Measurements from ENCODE around the gene RPL9.
"Not testable (repeated sequence)": the region's sequence is repeated elsewhere in the genome, so short reads cannot be mapped to it uniquely, and the experiment has no call there.

The RPL9 gene

GRCh38 chr4:39458505-39459300 lies at the start of gene RPL9, which contains the start of gene LIAS:
Gene RPL9 (minus strand): TSS chr4:39458922. CDS start chr4:39458439, 483 bp downstream.
Gene LIAS (plus strand): TSS chr4:39459056. CDS start chr4:39459118, 62 bp downstream.
- DNase-seq (ENCODE audit: low read depth in 3 of 3) = peak; percentile 81 to 92 (median 86)

GRCh38 chr4:39505581-39505980 lies 46.9 kb upstream of the RPL9 start:
- DNase-seq (ENCODE audit: low read depth in 3 of 3) = no peak

DNA sequence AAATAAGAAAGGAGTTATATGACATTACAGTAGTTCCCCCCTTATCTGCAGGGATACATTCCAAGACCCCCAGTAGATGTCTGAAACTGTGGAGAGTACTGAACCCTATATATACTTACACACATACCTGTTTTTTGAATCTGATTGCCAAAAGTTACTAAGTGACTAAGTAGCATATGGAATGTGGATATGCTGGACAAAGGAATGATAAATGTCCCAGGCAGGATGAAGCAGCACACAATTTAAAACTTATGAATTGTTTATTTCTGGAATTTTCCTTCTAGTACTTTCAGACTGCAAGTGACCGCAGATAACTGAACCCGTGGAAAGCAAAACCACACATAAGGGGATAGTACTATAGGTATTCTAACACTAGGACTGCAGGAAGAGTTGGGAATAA lies 45.8 kb upstream of the RPL9 start:
- DNase-seq (ENCODE audit: low read depth in 3 of 3) = no peak

GRCh38 chr4:39502664-39503035 lies 43.9 kb upstream of the RPL9 start:
- DNase-seq (ENCODE audit: low read depth in 3 of 3) = not testable (repeated sequence)

GRCh38 chr4:39502019-39502663 lies 43.4 kb upstream of the RPL9 start:
- DNase-seq (ENCODE audit: low read depth in 3 of 3) = no peak

- DNase-seq (ENCODE audit: low read depth in 3 of 3) = no peak
These were observed 40.0 kb upstream of the RPL9 start for GRCh38 chr4:39498727-39499020.

DNA sequence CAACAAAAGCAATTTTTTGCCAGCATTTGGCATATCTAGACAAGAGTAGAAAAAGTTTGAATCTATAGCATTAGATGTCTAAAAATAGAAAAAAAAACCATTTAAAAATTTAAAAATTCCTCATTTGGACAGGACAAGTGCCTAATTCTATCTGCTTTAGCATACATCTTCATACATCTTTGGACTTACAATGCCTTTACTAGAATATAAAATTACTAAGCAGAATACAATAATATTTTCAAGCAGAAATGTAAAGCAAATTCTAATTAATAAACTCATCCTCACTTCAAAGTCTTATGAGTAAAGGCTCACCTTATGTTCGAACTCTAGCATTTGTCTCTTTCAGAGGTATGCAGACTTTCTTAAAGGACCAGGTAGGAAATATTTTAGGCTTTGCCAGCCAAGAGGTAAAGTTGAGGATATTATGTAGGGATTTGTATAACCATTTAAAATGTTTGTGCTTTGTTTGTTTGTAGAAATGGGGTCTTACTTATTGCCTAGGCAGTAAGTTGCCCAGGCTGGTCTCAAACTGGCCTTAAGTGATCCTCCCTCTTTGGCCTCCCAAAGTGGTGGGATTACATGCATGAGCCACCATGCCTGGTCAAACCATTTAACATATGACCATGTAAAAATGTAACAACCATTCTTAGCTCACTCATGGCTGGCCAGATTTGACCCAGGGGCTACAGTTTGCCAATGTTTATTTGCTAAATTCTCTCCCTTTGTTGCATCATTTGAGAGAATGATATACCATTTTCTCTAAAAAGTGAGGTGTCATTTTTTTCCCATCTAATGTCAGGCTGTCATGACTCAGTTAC lies 39.4 kb upstream of the RPL9 start:
- no peak for DNase-seq (ENCODE audit: low read depth in 3 of 3)

DNA sequence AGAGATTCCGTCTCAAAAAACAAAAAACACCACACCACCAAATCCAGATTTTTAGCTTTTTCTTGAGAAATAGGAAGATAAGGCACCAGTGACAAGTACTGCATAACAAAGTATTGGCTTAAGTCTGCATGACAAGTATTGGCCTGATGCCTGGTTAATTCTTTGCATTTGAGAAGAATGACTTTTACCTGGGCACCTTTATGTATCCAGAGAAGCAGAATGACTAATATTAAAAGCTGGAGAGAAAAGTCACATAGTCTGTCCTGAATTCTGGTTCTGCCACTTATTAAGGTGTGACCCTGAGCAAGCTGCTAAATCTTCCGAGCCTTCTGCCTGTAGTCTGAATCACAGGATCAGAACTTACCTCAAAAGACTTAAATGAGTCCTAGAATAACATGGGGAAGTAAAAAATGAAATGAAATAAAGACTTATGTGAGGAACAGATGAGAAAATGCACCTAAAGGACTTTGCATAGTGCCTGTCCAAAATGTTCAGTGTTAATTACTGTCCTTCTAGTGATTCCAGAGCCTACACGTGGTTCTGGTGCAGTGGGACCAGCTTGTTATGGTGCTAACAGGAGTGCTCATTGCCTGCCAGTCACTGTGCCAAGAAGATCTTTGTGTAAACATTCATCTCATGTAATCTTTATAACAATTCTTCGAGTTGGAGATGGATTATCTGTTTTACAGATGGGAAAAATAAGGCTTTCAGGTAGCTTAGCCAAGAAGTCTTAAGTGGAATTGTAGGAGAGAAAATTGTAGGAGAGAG lies 36.9 kb upstream of the RPL9 start:
- DNase-seq (ENCODE audit: low read depth in 3 of 3) = no peak

DNA sequence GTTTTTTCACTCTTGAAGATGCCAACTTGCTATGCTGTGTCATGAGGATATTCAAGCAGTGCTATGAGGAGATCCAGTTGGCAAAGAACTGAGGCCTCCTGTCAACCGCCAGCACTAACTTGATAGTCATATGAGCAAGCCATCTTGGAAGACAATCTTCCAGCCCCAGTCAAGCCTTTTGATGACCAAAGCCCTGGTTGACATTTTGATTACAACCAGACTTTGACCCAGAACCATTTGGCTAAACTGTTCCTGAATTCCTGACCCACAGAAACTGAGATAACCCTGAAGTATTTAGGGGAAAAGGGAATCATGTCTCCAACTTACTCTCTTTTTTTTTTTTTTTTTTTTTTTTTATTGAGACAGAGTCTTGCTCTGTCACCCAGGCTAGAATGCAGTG lies 35.6 kb upstream of the RPL9 start:
- no peak for DNase-seq (ENCODE audit: low read depth in 3 of 3)

- no peak for DNase-seq (ENCODE audit: low read depth in 3 of 3)
These were observed 31.6 kb upstream of the RPL9 start for GRCh38 chr4:39490322-39490721.

- no peak for DNase-seq (ENCODE audit: low read depth in 3 of 3)
These were observed 27.6 kb upstream of the RPL9 start for GRCh38 chr4:39486221-39486804.

- DNase-seq (ENCODE audit: low read depth in 3 of 3) = no peak
These were observed 26.0 kb upstream of the RPL9 start for GRCh38 chr4:39484582-39485272.

GRCh38 chr4:39480902-39481695 lies 22.4 kb upstream of the RPL9 start:
- DNase-seq (ENCODE audit: low read depth in 3 of 3) = no peak

DNA sequence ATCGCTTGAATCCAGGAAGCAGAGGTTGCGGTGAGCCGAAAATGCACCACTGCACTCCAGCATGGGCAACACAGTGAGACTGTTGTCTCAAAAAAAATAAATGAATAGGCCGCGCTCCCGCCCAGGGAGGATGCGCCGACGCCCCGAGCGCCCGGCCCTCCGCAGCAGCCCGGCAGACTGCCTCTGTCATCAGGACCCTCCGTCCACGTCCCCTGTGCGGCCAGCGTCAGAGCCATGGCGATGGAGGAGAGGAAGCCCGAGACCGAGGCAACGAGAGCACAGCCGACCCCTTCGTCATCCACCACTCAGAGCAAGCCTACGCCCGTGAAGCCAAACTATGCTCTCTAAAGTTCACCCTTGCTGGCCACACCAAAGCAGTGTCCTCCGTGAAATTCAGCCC lies 21.5 kb upstream of the RPL9 start:
- DNase-seq (ENCODE audit: low read depth in 3 of 3) = no peak

GRCh38 chr4:39476187-39476895 lies 17.6 kb upstream of the RPL9 start:
- no peak for DNase-seq (ENCODE audit: low read depth in 3 of 3)

GRCh38 chr4:39472396-39472795 lies 13.7 kb upstream of the RPL9 start:
- no peak for DNase-seq (ENCODE audit: low read depth in 3 of 3)

DNA sequence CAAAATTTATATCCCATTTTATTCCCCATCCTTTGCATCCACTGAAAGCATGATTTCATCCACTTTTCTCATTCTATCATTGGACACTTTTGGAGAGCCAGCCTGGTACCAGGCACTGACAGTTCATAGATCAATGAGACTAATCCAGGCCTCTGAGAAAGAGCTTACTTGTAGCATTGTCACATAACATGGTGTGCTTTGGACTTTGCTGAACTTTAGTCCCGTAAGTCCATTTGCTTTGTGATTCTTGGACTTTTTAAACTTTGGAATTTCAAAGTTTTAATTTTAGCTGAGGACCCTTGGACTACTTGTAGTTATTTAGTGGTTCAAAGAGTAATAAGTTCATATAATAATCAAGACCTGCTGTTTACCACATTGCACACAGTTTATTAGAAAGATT lies 11.7 kb upstream of the RPL9 start:
- no peak for DNase-seq (ENCODE audit: low read depth in 3 of 3)

- no peak for DNase-seq (ENCODE audit: low read depth in 3 of 3)
These were observed 10.8 kb upstream of the RPL9 start for GRCh38 chr4:39469429-39470077.

DNA sequence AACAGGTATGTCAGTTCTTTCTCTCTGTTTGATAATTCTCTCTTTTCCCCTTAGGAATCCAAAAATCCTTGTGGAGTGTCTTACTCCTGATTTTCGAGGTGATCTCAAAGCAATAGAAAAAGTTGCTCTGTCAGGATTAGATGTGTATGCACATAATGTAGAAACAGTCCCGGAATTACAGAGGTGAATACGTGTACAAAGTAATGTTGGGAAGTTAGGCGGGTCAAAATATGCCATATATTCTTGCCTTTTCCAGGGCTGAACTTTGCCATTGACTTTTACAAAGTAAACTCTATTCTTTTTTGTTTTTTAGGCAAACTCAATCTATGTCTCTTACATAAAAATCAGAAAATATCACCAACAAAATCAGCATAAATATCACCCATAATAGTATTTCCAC lies 8.7 kb upstream of the RPL9 start:
- DNase-seq (ENCODE audit: low read depth in 3 of 3) = no peak
